ENCODE measurements around the gene NLK.

NLK gene

DNA sequence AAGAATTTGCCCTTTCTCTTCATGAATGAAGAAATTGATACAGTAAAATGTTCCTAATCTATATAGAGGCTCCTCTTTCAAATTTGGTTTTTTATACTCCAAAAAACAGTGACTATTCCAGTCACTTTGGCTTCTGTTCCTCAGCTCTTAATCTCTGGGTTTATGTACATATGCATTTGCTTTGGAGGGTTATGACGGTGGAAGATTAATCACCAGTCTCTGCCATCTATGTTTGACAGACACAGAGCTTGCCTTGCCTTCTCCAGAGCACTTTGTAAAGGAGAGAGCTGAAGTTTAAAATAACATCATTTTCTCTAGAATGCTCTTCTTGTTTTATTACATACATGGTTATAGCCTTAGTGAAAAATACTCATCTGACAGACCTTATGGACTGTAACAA lies 99.3 kb downstream of the NLK start:
- Histone ChIP-seq H3K14ac (ENCODE audit: low read length) (no peak overlapping the region), H2AK5ac (ENCODE audit: low read depth, low read length) (no peak overlapping the region), H3K9me3 (replicated peaks in 1 of 2; ENCODE audit: control insufficient read depth in 2 of 2, insufficient read depth in 1 of 2, low read depth in 1 of 2, low read length in 2 of 2) (no peaks in the 10 kb centered on the region), H3K23ac (ENCODE audit: low read depth, low read length, poor library complexity) (no peak overlapping the region), H2BK15ac (ENCODE audit: low read length) (no peak overlapping the region), H3K4me1 (ENCODE audit: control insufficient read depth in 2 of 2, insufficient read depth in 1 of 2, low read depth in 1 of 2, low read length in 2 of 2) (peaks cover 0 to 7% of the 10 kb centered on the region in 2 donors), H3K4me3 (ENCODE audit: low read length in 2 of 2) (no peak overlapping the region), H2BK5ac (ENCODE audit: low read length) (no peak overlapping the region), H4K8ac (ENCODE audit: low read depth, low read length) (no peak overlapping the region), H2AFZ (ENCODE audit: low read length) (no peak overlapping the region), H3K27me3 (ENCODE audit: control insufficient read depth in 3 of 3, insufficient read depth in 3 of 3, low read depth in 1 of 3, low read length in 3 of 3) (no peaks in the 10 kb centered on the region), H3K4me2 (ENCODE audit: insufficient read depth, low read length, poor library complexity, severe bottlenecking) (no peak overlapping the region), H2BK12ac (ENCODE audit: low read length) (no peak overlapping the region), H3K4ac (ENCODE audit: low read length) (no peak overlapping the region), H3K18ac (ENCODE audit: low read length) (no peak overlapping the region), H3K79me1 (ENCODE audit: low read depth, low read length) (no peaks in the 10 kb centered on the region), H3K27ac (replicated peaks; ENCODE audit: low read length) (no peak overlapping the region), H2BK120ac (ENCODE audit: low read depth, low read length) (no peak overlapping the region), H3K9ac (ENCODE audit: low read depth, low read length, poor library complexity) (no peak overlapping the region), H3K36me3 (replicated peaks in 1 of 2; ENCODE audit: control insufficient read depth in 2 of 2, insufficient read depth in 2 of 2, low read length in 2 of 2) (peaks cover 0 to 15% of the 10 kb centered on the region in 2 donors), H4K91ac (ENCODE audit: low read depth, low read length, poor library complexity) (no peak overlapping the region)
- DNase-seq (ENCODE audit: low spot score): no peak
- WGBS, 2 donors (ENCODE audit: extremely low coverage in 2 of 2, insufficient read length in 2 of 2, insufficient replicate concordance in 1 of 2): no CpG with 5 or more reads among the region's 1 CpG

DNA sequence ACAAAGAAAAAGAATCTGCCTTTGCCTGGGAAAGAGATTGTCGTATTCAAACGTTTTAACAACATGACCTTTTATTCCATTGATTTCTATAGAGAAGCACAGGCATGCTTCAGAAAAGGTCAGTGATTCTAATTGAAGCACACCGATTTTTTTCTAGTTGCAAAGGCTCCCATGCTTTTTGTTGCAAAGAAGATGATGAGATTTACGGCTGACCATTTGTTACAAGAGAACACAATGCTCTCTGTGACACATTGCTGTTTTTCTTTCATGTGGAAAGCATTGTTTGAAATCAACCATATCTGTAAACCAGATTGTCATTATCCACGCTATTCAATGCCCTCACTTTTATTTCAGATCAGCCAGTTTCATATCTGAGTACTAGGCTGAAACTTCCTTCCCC lies 99.8 kb downstream of the NLK start:
- no peak overlapping the region for H3K4me3 ChIP-seq (ENCODE audit: low read length in 2 of 2)
- no peak for DNase-seq (ENCODE audit: low spot score)
- no peak overlapping the region for H2BK12ac ChIP-seq (ENCODE audit: low read length)
- H2AFZ ChIP-seq (ENCODE audit: low read length): no peak overlapping the region
- peaks cover 0 to 12% of the 10 kb centered on the region in 2 donors for H3K36me3 ChIP-seq (replicated peaks in 1 of 2; ENCODE audit: control insufficient read depth in 2 of 2, insufficient read depth in 2 of 2, low read length in 2 of 2)
- no peak overlapping the region for H2AK5ac ChIP-seq (ENCODE audit: low read depth, low read length)
- H3K18ac ChIP-seq (ENCODE audit: low read length): no peak overlapping the region
- no peak overlapping the region for H3K4ac ChIP-seq (ENCODE audit: low read length)
- no peak overlapping the region for H2BK5ac ChIP-seq (ENCODE audit: low read length)
- H3K4me2 ChIP-seq (ENCODE audit: insufficient read depth, low read length, poor library complexity, severe bottlenecking): no peak overlapping the region
- no peaks in the 10 kb centered on the region for H3K9me3 ChIP-seq (replicated peaks in 1 of 2; ENCODE audit: control insufficient read depth in 2 of 2, insufficient read depth in 1 of 2, low read depth in 1 of 2, low read length in 2 of 2)
- no peak overlapping the region for H3K27ac ChIP-seq (replicated peaks; ENCODE audit: low read length)
- H3K27me3 ChIP-seq (ENCODE audit: control insufficient read depth in 3 of 3, insufficient read depth in 3 of 3, low read depth in 1 of 3, low read length in 3 of 3): no peaks in the 10 kb centered on the region
- H4K8ac ChIP-seq (ENCODE audit: low read depth, low read length): no peak overlapping the region
- WGBS, 2 donors (ENCODE audit: extremely low coverage in 2 of 2, insufficient read length in 2 of 2, insufficient replicate concordance in 1 of 2): no CpG with 5 or more reads among the region's 5 CpGs
- peaks cover 0 to 7% of the 10 kb centered on the region in 2 donors for H3K4me1 ChIP-seq (ENCODE audit: control insufficient read depth in 2 of 2, insufficient read depth in 1 of 2, low read depth in 1 of 2, low read length in 2 of 2)
- H2BK120ac ChIP-seq (ENCODE audit: low read depth, low read length): no peak overlapping the region
- H3K9ac ChIP-seq (ENCODE audit: low read depth, low read length, poor library complexity): no peak overlapping the region
- H3K79me1 ChIP-seq (ENCODE audit: low read depth, low read length): no peaks in the 10 kb centered on the region
- H2BK15ac ChIP-seq (ENCODE audit: low read length): no peak overlapping the region
- no peak overlapping the region for H4K91ac ChIP-seq (ENCODE audit: low read depth, low read length, poor library complexity)
- H3K23ac ChIP-seq (ENCODE audit: low read depth, low read length, poor library complexity): no peak overlapping the region
- no peak overlapping the region for H3K14ac ChIP-seq (ENCODE audit: low read length)

- H3K23ac ChIP-seq (ENCODE audit: low read depth, low read length, poor library complexity): no peak overlapping the region
- no peak overlapping the region for H2AK5ac ChIP-seq (ENCODE audit: low read depth, low read length)
- H2BK12ac ChIP-seq (ENCODE audit: low read length): no peak overlapping the region
- no peaks in the 10 kb centered on the region for H3K79me1 ChIP-seq (ENCODE audit: low read depth, low read length)
- H3K4ac ChIP-seq (ENCODE audit: low read length): no peak overlapping the region
- DNase-seq (ENCODE audit: low spot score): no peak
- H3K14ac ChIP-seq (ENCODE audit: low read length): no peak overlapping the region
- H3K4me3 ChIP-seq (ENCODE audit: low read length in 2 of 2): no peak overlapping the region
- no peaks in the 10 kb centered on the region for H3K27me3 ChIP-seq (ENCODE audit: control insufficient read depth in 3 of 3, insufficient read depth in 3 of 3, low read depth in 1 of 3, low read length in 3 of 3)
- no peak overlapping the region for H3K4me2 ChIP-seq (ENCODE audit: insufficient read depth, low read length, poor library complexity, severe bottlenecking)
- H2AFZ ChIP-seq (ENCODE audit: low read length): no peak overlapping the region
- H3K4me1 ChIP-seq (ENCODE audit: control insufficient read depth in 2 of 2, insufficient read depth in 1 of 2, low read depth in 1 of 2, low read length in 2 of 2): peaks cover 0 to 7% of the 10 kb centered on the region in 2 donors
- no peaks in the 10 kb centered on the region for H3K9me3 ChIP-seq (replicated peaks in 1 of 2; ENCODE audit: control insufficient read depth in 2 of 2, insufficient read depth in 1 of 2, low read depth in 1 of 2, low read length in 2 of 2)
- WGBS, 2 donors (ENCODE audit: extremely low coverage in 2 of 2, insufficient read length in 2 of 2, insufficient replicate concordance in 1 of 2): no CpG with 5 or more reads among the region's 3 CpGs
- H3K9ac ChIP-seq (ENCODE audit: low read depth, low read length, poor library complexity): no peak overlapping the region
- no peak overlapping the region for H2BK15ac ChIP-seq (ENCODE audit: low read length)
- no peak overlapping the region for H3K18ac ChIP-seq (ENCODE audit: low read length)
- H2BK120ac ChIP-seq (ENCODE audit: low read depth, low read length): no peak overlapping the region
- H4K91ac ChIP-seq (ENCODE audit: low read depth, low read length, poor library complexity): no peak overlapping the region
- peaks cover 0 to 12% of the 10 kb centered on the region in 2 donors for H3K36me3 ChIP-seq (replicated peaks in 1 of 2; ENCODE audit: control insufficient read depth in 2 of 2, insufficient read depth in 2 of 2, low read length in 2 of 2)
- no peak overlapping the region for H4K8ac ChIP-seq (ENCODE audit: low read depth, low read length)
- no peak overlapping the region for H3K27ac ChIP-seq (replicated peaks; ENCODE audit: low read length)
- H2BK5ac ChIP-seq (ENCODE audit: low read length): no peak overlapping the region
Measured at GRCh38 chr17:28144019-28144418, 101.5 kb downstream of the NLK start.

DNA sequence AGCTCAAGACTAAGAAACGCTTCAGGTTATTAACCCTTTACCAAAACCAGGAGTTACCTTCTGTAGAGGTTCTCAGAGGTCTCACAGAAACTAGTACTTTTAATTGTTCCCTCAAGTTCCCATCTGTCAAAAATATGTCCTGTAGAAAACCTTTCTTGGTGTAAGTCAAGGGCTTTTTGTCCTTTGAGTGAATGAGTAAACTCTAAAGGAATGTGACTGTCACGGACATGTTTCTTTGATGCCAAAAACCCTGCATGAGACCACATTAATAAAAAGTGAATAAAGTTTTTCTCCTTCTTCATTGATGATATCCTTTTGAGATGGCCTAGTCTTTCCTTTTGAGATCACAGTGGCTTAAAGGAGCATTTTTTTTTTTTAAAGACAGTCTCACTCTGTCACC lies 102.9 kb downstream of the NLK start:
- Histone ChIP-seq H3K23ac (ENCODE audit: low read depth, low read length, poor library complexity) (no peak overlapping the region), H2BK15ac (ENCODE audit: low read length) (no peak overlapping the region), H3K4me3 (ENCODE audit: low read length in 2 of 2) (no peak overlapping the region), H3K4me2 (ENCODE audit: insufficient read depth, low read length, poor library complexity, severe bottlenecking) (no peak overlapping the region), H3K27me3 (ENCODE audit: control insufficient read depth in 3 of 3, insufficient read depth in 3 of 3, low read depth in 1 of 3, low read length in 3 of 3) (no peaks in the 10 kb centered on the region), H3K36me3 (replicated peaks in 1 of 2; ENCODE audit: control insufficient read depth in 2 of 2, insufficient read depth in 2 of 2, low read length in 2 of 2) (peaks cover 0 to 12% of the 10 kb centered on the region in 2 donors), H3K18ac (ENCODE audit: low read length) (no peak overlapping the region), H3K4ac (ENCODE audit: low read length) (no peak overlapping the region), H3K4me1 (ENCODE audit: control insufficient read depth in 2 of 2, insufficient read depth in 1 of 2, low read depth in 1 of 2, low read length in 2 of 2) (peaks cover 0 to 7% of the 10 kb centered on the region in 2 donors), H2AFZ (ENCODE audit: low read length) (no peak overlapping the region), H2BK120ac (ENCODE audit: low read depth, low read length) (no peak overlapping the region), H2AK5ac (ENCODE audit: low read depth, low read length) (no peak overlapping the region), H4K8ac (ENCODE audit: low read depth, low read length) (no peak overlapping the region), H2BK5ac (ENCODE audit: low read length) (no peak overlapping the region), H3K79me1 (ENCODE audit: low read depth, low read length) (no peaks in the 10 kb centered on the region), H3K9ac (ENCODE audit: low read depth, low read length, poor library complexity) (no peak overlapping the region), H2BK12ac (ENCODE audit: low read length) (no peak overlapping the region), H3K27ac (replicated peaks; ENCODE audit: low read length) (no peak overlapping the region), H4K91ac (ENCODE audit: low read depth, low read length, poor library complexity) (no peak overlapping the region), H3K9me3 (replicated peaks in 1 of 2; ENCODE audit: control insufficient read depth in 2 of 2, insufficient read depth in 1 of 2, low read depth in 1 of 2, low read length in 2 of 2) (no peaks in the 10 kb centered on the region), H3K14ac (ENCODE audit: low read length) (no peak overlapping the region)
- WGBS, 2 donors (ENCODE audit: extremely low coverage in 2 of 2, insufficient read length in 2 of 2, insufficient replicate concordance in 1 of 2): no CpG with 5 or more reads among the region's 2 CpGs
- DNase-seq (ENCODE audit: low spot score): no peak
